ENCODE results near the gene NOS1.
A peak's percentile ranks its signal among the peaks of the same experiment; 100 is the strongest.
"Not testable (repeated sequence)": the region's sequence is repeated elsewhere in the genome, so short reads cannot be mapped to it uniquely, and the experiment has no call there.

NOS1 gene

DNA sequence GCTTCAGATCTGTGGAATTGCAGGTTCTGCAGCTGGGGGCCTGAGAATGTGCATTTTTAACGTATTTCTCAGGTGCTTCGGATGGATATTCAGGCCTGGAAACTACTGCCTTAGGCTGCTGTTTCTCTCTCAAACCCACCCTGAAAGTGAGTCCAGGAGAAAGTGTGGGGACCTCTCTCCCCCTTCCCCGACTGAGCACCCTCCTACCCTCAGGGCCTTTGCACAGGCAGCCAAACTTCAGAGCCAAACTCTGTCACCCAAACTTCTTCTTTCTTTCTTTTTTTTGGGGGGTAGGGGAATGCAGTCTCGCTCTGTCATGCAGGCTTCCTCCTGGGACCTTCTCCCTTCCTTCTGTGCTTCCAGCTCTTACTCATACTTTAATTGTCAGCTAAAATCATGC, 88.7 kb downstream of the NOS1 start:
- no peak for DNase-seq (ENCODE audit: low read depth in 2 of 2)

DNA sequence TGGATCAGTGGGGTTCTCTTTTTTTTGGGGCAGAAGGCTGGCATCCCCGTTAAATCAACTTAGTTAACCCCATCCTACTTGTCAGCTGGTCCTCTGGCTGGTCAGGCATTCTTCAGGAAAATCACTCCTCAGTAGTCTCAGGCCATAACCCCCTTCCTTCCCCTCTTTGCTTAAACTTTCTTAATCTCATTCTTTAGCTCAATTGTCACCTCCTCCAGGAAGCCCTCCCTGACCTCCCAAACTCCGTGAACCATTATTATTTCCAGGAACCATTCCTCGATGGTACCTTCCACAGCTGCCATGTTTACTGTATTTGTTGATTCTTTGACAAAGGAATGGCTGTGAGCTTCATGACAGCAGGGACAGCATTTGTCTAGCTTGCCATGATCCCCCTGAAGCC, 98.7 kb downstream of the NOS1 start:
- DNase-seq (ENCODE audit: low read depth in 2 of 2), result no peak

DNA sequence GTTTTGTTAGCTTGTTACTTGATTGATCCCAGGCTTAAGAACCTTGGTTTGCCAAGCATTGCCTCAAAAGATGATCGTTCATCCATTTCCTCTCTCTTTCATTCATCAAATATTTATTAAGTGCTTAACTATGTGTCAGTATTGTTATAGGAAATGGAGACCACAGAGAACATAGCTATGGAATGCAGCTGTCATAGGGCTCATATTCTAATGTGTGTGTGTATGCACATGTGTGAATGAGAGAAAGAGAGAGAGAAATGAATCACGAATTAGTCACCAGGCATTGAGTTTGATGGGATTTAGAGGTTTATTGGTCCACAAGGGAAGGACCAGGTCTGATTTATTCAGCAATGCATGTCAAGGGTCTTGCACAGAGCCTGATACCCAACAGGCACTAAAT, 100.2 kb downstream of the NOS1 start:
- DNase-seq (ENCODE audit: low read depth in 2 of 2), result no peak

DNA sequence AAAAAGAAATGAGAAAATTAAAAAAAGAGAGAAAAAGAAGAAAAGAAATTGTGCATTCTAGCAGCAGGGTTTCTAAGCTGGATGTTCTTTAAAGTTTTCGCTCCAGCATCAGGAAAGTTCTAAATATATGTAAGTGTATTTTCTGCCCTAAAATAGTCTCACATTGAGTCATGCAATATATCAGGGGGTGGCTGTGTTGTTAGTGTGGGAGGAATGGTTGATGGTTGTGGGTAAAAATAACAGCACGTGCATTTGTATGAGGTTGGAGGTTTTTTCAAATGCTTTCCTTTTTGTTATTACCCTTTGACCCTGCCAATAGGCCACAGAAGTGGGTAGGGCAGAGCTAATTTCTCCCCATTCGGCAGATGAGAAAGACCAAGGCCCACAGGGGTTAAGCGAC, 106.0 kb downstream of the NOS1 start:
- DNase-seq (ENCODE audit: low read depth in 2 of 2), result no peak

DNA sequence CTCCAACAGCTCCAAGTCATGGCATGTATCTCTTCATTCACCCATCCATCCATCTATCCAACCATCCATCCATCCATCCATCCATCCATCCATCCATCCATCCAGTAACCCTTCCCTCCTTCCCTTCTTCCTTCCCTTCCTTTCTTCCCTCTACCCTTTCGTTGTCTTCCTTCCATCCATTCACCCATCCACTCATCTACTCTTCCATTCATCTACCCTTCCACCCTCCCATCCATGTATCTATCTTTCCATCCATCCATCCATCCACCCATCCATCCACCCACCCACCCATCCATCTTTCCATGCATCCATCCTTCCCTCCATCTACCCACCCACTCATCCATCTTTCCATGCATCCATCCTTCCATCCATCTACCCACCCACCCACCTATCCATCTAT, 117.9 kb downstream of the NOS1 start:
- no peak for DNase-seq (ENCODE audit: low read depth in 2 of 2)

DNA sequence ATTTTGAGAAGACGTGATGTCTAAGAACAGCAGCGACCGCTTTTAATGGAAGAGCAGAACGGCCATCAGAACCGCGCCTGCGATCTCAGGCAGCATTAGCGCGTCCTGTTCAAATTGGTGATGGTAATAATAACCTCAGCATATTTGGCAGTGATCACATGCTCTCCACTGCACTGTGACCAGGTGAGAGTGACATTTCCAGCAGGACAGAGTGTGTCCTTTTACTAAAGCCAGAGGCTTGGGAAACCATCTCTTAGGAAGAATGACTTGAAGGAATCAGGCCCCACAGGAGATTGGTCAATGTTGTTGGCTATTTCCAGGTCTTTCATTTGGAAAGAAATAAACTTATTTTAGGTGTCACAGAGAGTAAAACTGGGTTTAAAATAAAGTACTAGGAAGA, 119.7 kb downstream of the NOS1 start:
- no peak for DNase-seq (ENCODE audit: low read depth in 2 of 2)

DNA sequence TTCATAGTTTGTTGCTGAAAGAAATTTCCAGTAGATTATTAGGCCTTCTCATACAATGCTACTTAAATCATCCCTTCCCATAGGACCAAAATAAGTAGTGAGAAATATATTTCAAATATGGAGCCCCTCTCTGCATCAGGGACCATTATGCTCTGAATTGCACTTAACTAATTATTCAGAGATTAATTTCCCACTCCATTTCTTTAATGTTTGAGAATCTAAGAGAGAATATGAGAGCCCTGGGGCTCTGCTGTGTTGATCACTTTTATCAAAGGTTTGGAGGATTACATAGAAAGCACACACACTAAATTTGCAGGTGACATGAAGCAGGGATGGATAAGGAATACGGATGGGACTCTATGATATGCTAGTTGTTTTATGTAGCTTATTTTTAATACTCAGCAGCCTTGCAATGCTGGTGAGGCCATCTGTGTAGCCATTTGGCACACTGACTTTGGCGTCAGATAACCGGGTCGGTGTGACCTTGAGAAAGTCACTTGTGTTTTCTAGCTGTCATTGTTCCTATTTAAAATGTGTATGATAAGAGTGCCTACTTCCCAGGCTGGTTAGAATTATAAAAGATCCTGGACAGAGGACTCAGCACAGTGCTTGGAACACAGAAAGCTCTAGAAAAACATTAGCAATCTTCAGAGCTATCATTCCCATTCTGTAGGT, 121.2 kb downstream of the NOS1 start:
- DNase-seq (ENCODE audit: low read depth in 2 of 2), result no peak

DNA sequence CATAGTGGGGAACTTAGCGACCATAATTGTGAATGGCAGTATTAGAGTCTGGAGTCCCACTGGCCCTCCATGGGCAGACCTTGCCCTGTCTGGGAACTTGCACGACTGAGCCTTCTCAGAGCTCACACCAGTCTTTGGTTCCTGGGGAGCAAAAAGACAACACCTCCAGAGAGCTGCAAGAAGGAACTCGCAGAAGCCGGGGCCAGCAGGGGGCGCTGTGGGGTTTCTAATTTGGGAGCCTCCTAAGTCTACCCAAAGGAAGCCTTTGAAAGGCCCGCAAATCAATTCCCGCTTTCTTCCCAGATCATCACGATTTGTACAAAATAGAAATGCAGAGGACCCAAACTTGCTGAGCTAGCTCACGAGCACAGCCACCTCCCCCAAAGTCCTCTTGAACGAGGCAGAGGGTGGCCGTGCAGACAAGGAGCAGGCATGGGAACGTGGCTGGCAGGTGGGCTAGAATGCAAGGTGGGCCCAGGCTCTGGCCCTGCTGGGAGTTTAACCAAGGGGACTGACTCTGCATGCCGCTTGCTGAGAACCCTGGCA, 124.9 kb downstream of the NOS1 start:
- DNase-seq (ENCODE audit: low read depth in 2 of 2), result peak; percentile 13 to 24

DNA sequence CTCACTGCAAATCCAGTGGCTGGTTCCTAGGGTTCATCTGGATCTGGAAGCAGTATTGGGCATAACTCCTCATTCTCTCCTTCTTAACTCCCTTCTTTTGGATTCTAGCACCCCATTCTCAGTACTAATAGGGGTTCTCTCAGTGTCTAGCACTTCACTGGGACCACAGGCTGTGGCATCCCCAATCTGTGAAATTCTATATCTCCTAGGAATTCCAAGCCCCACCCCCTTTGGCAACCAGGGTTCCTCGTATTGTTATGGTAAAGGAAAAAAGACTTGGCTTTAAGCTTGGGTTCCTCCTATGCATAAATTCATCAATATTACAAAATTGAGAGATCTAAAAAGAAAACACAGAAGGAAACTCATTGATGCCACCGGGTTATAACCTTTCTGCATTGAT, 126.2 kb downstream of the NOS1 start:
- DNase-seq (ENCODE audit: low read depth in 2 of 2), result no peak

DNA sequence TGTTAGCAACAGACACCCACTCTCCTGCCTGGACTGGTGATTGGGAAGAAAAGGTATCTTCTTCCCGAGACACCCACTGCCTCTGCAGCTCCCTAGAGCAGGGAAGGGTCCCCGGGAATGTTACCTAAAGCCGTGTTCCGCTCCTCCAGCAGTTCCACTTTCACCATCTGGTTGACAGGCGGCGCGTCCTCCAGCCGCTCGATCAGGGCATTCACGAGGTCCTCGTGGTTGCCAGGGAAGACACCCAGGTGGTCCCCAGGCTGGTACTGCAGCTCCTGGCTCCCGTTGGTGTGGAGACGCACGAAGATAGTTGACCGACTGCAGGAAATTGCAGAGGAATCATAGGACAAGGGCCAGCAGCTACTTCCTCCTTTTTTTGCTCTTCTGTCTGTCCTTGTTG, 127.0 kb downstream of the NOS1 start:
- no peak for DNase-seq (ENCODE audit: low read depth in 2 of 2)

DNA sequence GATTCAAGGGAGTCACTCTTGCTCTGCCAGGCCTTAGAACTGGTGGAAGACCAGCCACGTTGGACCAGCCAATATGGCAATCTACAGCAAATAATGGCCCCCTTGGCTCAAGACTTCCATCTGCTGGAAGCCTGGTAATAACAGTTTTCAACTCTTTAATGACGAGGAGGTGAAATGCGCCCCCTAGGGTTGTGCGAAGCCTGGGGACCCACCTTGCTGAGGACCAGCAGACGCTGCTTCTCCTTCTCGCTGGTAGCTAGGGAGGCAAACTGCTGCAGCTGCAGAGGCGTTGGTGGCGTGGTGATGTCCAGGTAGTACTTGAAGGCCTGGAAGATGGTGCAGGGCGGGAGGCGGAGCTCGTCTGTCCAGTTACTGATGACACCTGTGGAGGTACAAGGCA, 129.7 kb downstream of the NOS1 start:
- DNase-seq (ENCODE audit: low read depth in 2 of 2), result no peak

DNA sequence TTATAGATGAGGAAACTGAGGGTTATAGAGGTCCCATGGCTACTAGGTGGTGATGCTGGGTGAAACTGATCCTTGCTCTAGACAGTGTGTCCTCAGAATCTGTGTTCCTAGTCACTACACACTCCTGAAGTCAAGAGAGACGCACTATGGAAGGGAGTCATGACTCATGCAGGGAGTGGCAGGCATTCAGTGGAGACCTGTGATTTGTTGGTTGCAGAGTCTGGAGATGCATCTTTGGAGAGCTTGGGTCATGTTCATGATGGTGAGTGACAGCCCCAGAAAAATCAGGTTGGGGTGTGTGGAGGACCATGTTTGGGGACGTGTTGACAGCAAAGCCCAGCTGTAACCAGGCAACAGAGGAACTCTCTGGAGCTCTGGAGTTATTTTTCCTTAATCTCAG, 133.2 kb downstream of the NOS1 start:
- DNase-seq (ENCODE audit: low read depth in 2 of 2), result no peak

DNA sequence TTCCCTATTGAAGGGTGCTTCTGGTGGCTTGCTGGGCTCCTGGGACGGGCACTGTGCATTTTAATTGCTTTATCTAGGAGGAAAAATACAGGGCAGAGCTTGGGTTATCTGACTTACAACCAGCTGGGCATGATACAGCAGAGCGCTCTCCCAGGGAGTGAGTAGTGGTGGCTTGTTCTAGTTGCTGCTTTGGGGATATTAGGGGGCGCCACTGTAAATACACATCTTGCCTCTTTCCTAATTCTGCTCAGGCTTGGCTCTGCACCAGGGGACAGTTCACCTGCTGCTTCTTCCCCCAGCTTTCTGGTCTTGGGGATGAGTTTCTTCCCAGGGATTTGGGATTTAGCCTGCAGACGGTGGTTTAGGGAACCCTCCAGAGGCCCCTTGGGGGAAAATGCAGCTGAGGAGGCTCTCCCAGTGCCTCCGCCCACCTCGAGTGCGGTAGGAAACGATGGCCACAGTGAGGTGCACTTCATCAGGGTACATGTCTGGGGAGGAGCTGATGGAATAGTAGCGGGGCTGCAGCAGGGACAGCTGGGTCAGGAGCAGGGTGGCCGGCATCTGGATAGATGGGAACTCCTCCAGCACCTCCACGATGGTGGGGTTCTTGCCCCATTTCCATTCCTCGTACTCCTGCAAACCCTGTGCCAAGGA, 134.3 kb downstream of the NOS1 start:
- no peak for DNase-seq (ENCODE audit: low read depth in 2 of 2)

DNA sequence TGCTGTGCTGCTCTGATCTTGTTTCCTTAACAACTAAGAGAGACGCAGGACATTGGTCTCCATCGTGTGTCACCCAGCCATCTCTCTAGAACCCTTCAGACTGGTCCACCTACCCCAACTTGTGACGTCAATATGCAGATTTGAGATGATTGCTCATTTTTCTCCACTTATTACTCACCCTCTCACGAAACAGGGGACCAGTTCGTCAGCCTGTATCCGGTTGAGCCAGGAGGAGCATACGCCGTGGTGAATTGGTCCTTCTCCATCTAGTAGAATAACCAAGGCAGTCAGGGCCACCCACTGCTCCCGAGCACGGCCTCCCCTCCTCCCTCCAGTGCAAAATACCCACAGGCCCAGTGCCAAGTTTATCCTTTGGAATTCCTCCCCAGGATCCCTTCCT, 134.9 kb downstream of the NOS1 start:
- DNase-seq (ENCODE audit: low read depth in 2 of 2), result no peak

DNA sequence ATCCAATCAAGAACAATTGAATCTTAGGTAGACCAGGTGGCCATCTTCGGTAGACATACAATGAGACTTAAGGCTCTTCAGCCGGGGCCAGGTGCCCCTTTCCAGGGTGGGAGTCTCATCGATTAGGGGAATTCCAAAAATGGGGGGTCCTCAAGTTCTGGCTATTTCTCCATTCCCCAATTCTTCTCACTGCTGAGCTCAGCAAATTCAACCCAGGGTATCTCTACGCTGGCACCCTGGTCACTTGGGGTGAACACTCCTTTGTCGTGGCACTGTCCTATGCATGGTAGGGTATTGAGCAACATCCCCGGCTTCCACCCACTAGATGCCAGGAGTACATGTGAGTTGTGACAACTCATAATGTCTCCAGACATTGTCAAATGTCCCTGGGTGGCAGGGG, 136.2 kb downstream of the NOS1 start:
- DNase-seq (ENCODE audit: low read depth in 2 of 2), result no peak

DNA sequence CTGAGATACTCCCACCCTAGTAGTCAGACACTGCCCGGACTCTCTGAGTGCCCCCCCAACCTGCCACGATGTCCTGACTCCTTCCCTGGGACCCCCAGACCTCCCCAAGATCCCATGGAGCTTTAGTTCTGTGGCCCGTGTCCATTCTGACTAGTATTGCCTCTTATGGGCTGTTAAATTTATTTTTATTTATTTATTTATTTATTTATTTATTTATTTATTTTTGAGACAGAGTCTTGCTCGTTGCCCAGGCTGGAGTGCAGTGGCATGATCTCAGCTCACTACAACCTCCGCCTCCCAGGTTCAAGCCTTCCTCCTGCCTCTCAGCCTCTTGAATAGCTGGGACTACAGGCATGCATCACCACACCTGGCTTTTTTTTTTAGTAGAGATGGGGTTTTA, 140.5 kb downstream of the NOS1 start:
- DNase-seq (ENCODE audit: low read depth in 2 of 2), result not testable (repeated sequence)

DNA sequence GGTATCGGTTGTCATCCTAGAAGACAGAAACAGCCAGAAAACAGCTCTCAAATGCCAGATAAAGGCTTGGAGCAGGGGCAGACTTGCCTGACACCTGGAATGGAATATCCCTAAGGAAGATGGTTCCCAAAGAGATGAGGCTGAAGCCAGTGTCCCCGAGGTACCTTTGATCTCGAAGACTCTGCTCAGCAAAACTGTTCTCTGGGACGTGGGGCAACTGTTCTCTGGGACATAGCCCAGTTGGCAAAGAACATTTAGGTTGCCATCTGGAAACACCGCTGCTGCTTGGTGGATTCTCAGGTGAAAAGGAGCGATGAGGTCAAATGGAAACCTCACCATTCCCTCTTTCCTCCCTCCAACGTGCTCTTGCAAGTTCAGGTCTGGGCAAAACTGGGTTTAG, 143.3 kb downstream of the NOS1 start:
- no peak for DNase-seq (ENCODE audit: low read depth in 2 of 2)

DNA sequence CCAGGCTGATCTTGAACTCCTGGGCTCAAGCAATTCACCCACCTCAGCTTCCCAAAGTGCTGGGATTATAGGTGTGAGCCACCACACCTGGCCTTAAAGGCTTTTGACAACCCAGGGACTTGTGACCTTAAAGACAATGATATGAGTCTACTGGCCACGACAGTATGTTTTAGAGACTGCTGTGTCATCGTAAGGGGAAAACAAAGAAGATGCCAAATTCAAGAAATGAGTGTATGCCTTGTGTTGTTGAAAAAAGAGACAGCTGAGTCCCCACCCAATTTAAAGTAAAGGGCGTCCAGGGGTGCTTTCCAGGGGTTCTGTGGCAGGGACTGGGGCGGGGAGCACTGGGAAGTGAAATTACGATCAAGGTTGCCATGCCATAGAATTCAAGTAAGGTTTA, 144.7 kb downstream of the NOS1 start:
- no peak for DNase-seq (ENCODE audit: low read depth in 2 of 2)

DNA sequence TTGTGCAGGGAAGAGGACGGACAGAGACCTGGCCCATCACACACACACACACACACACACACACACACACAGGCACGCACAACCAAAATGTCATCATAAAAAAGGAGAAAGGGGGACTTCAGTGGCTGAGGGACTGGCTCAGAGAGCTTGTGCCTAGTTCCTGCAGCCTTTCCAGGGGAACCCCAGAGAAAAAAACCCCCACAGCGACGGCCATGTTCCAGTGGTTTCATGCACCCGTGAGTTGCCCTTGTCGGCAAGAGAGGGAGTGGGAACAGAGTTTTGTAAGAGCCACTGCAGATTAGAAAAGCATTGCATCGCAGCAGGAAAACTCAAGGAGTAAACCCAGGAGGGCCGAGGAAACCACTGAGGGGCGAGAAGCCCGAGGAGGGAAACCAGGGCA, 146.6 kb downstream of the NOS1 start:
- DNase-seq (ENCODE audit: low read depth in 2 of 2), result no peak

DNA sequence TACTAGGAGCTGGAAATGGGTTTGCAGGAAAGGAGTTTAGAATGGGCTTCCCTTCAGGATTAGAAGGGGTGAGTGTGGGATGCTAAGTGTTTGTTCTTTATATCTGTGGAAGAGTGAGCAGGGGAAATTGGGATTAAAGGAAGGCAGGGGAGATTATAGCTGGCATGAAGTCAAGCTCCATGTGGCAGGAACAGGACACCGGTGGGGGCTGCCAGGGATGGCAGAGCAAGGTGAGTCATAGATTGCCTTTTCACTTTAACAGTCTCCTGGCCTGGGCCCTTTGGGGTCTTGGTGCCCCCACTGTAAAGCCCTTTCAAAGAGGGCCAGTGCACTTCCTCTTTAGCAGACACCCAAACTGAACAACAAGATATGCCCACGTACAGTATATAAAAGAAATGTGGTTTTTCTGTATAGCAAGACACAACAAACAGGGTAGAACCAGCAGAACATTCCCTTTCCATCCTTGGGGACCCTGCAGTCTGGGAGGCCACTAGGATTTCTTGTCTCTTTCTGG, 148.1 kb downstream of the NOS1 start:
- DNase-seq (ENCODE audit: low read depth in 2 of 2), result no peak

DNA sequence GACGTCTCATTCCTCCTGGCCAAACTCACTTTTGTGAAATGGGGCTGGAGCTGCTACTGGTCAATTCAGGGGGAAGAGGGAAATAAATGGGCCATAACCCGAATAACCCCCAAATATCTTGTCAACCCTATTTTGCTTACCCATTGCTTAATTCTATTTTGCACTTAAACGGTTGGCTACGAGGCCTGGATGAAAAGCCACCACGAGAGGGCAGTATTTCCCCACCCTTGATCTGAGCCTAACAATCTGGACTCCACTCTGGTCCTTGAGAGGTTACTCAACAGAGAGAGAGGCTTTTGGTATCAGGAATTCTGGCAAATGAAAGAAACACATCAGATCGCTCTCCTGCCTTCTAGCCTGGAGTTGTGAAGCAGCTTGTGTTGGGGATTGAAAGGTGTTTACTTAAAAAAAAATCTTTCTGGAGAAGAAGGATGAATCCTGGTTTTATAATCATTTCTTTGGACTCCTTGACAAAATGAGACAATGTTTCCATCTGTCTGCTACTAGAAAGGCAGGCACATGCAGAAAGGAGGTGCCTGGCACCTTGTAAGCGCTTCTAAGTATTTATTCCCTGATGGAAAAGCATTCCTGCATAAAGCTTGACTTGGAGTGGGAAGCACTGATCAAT, 148.7 kb downstream of the NOS1 start:
- DNase-seq (ENCODE audit: low read depth in 2 of 2), result peak; percentile 5 to 19

DNA sequence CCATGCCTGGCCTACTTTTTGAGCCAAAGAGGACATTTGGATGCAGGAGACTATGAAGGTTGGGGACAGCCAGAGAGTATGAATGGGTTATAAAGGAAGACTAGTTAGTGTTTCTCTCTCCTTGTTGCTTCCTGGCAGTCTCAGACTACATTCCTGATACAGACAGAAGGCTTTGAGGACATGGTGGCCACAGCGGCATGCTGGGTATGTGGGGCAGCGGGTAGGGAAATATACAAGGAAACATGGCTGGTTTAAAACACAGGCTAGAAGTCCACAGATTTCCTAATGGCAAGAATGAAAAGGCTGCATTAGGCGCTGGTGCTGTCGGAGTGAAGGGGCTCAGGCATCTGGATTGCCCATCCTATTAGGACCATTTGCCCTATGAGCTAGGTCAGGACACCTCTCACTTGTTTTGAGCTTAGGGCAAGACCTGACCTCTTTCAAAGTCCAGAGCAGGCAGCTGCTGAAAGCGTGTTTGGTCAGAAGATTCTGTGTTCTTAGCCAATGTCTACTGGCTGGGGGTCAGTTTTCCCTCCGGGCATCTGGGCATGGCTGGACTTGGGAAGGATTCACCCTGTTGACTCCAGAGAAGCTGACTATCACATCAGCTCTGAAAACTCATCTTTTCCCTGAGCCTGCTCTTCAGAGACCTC, 151.0 kb downstream of the NOS1 start:
- DNase-seq (ENCODE audit: low read depth in 2 of 2), result no peak

Data from stimulated activated CD8-positive, alpha-beta memory T cell treated with anti-CD3 and anti-CD28 coated beads, Interleukin-15, amount 100 ng/mL, for 4 hours (primary cell).